Stimulated activated CD4-positive, alpha-beta T cell treated with anti-CD3 and anti-CD28 coated beads, Interleukin-12 subunit alpha, Interleukin-12 subunit beta, amount 100 ng/mL, for 24 hours (primary cell): ENCODE data around the gene LSAMP.

ENCODE experiments used
- DNase-seq, 2 experiments: peaks; one replicate each; pipeline ENCODE4 v3.0.0-alpha.2; 2020; ENCODE audit warnings: low read depth in 2 of 2

Gene LSAMP

DNA sequence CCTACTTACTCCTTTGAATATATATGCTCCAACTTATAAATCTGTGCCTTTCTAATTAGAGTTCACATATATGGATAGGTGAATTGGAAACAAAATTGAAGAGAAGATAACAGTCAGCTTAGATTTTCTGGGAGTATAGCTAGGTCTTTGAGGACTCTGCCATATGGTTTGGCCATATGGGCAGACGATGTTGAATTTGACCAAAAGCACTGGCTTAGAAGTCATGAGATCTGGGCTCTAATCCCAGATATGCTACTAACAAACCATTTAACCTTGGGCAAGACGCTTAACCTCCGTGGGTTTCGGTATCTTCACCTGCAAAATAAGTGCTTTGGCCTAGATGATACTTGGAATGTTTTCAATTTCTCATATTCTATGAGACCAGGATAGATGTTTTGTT, 154.1 kb downstream of the LSAMP start:
- DNase-seq, result no peak

DNA sequence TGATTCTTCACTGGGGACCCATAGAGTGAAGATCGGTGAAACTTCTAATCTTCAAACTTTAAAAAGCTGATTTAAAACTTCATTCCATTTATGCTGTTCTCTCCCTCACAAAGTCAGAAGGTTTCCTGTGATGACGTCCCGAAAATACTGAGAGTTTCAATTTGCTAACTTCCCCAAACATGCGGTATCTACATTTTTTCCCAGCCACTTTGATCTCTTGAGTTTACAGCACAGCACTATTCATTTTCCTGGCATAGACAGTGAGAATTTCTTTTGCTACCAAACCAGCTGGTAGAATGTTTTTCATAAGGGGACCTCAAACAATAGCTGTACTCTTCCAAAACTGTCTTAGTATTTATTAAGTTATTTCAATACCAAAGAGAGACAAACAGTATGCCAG, 156.8 kb downstream of the LSAMP start:
- no peak for DNase-seq

DNA sequence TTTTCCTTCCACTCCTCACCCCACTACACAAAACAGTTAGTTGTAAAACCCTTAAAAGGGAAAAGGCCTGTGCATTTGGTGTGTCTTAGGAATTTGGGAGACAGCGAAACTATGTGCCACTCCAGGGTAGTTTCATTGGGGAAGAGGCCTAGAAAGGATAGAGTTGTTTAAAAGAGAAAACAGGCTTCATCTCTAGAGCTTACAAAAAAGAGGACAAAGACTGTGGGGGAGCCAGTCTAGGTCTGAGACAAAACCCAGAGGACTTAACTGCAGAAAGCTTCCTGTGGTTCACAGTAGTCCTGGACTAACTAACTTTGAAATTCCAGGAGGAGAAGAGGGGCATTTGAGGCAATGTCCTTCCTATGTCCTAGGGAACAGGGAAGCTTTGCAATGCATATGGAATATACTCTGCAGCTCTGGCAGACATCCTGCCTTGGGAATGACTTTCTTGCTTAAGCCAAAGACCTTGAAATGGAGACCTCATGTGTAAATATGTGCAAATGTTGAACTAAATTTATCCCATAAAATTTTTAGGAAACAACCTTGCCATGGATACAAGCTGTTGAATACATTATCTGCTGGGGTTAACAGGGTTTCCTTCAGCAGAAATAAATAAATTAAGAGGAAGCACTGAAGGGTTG, 159.4 kb downstream of the LSAMP start:
- no peak for DNase-seq

DNA sequence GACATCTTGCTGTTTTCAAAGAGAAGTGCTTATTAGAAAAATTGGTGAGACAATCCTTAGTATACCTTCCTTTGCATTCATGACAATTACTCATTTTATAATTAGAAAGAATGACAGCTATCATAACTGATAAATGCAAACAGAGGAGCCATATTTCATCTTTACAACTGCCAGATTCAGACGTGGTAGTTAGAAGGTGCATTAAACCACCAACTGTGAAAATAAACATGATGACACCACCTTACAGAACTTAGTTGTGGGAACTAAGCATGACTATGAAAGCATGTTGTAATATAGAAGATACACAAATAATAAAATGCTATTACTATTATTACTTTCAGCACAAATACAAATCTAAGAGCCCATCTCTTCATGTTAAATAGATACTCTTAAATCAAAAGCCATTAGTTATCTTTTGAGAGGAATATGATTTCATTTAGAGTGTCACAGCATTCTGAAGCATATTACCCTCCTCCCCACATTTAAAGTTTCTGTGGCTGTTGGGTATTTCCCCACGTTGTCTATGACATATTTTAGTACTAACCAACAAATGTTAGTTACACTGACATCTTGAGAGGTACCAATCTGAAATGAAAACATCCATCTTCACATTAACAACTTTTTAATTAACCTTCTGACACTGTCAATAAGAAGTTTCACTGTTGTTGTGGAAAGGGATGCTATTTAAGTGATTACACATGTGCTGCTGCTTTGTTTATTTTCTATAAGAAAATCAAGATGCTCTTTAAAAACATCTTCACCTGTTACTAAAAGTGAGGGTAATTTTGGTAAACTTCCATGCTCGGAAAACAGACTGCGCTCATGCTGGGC, 163.8 kb downstream of the LSAMP start:
- DNase-seq, result no peak

DNA sequence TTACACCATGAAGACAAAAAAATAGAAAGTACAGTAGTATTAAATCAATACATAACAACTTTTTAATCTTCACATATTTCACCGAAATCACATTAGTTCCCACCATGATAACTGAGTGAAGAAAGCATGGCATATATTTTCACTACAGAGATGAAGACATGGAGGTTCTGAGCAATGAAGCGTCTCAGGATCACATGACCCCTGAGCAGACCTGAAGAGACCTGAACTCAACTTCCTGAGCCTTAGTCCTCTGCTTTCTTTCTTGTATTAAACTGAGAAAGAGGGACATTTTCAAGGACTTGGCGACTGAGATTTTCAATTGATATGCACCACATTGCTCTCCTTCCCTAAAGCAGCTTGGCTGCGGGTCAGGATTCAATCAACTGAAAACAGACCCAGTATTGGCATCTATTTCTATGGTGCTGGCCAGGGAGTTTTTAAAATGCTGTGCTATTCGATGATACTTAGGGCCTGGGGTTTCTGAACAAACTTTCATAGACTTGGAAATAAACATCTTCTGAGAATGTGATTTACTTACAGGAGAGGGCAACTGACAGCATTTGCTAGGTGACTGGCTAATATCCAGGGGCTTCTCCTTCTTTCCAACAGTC, 165.1 kb downstream of the LSAMP start:
- no peak for DNase-seq

DNA sequence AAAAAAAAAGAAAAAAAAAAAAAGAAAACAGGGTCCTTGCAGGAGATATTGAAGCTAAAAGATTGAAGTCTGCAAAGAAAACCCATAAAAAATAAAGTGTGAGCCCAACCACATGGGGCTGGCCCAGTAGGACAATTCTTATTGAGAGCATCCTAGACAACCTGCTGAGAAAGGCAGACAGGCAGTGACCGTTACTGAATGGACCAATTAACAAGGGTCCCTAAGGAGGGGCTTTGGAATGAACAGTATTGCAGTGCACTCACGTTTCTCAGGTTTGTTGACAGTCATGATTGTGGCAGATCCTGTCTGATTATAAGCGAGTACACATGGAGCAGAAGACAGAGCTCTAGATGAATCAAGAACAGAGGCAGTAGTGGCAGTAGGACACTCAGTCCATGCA, 168.6 kb downstream of the LSAMP start:
- no peak for DNase-seq

DNA sequence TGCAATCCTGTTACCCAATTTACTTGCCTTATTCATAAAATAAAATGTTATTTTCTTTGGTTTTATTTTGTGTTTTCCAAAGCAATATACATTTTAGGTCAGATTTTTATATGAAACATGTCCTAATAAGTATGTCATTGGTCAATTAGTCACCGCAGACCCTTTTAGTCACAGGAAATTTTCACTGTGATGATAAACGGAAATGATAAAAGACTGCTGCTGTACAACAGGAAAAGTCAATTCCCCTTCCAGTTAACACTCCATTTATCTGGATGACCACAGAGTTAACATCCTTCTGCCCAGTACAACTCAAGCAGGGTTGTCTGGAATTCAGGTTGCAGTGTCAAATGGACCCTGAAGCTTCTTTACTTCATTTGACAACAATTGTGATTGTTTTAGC, 175.2 kb downstream of the LSAMP start:
- DNase-seq, result no peak

DNA sequence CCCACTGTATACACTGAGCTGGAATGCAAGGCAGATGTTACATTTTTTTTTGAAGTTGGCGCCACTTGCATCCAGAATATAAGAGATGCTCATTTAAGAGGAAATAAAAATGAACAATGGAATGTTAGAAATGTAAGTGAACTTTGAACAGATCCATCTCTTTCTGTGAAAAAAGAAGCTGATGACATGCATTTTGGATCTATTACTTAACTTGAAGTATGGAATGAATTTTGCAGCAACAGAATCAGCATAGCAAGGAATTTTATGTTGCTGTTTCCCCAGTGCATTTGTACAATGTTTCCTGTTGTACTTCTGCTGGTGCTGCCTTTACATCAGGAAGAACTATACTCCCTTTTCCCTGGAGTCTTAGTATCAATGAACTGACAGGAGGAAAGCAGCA, 178.2 kb downstream of the LSAMP start:
- DNase-seq, result no peak

DNA sequence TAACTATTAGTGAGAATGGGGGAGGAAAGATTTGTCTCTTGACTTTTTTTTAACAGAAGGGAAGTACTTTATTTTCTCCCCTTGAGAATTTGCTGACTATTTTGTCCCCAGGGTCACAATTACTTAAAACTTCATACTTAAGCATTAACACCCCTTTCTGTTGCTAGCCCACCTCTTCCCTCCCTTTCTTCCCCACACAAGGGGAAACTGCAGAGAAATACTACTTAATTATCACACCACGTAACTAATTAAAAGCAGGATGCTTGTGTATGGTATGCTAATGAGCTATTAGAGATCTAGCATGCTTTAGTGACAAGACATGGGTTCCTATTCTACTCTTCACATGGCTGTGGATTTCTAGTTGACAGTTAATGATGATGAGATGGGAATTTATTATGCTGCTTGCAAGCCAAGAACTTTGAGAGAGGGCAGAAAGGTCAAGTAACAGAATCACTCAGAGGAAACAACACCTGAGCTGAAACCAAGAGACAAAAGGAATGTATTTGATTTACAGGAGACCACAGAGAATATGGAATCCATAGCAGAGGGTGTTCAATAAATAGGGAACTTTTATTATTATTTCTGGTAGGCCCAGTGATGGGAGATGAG, 179.2 kb downstream of the LSAMP start:
- DNase-seq, result no peak

DNA sequence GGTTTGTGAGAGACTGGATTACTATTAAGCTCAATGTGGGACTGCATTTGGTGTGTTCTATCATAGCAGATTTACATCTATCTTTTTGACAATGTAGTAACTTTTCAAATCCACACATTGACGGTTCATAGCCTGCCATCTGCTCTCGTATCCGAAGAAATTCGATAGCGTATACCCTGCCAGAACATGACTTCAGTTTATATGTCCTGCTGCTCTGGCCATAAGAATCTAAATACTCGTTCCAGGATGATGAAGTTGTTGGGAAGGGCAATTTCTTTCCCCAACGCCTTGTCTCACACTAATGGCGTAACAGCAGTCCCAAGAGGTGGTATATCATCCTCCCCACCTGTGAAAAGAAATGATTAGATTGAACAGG, 180.0 kb downstream of the LSAMP start:
- DNase-seq, result no peak

DNA sequence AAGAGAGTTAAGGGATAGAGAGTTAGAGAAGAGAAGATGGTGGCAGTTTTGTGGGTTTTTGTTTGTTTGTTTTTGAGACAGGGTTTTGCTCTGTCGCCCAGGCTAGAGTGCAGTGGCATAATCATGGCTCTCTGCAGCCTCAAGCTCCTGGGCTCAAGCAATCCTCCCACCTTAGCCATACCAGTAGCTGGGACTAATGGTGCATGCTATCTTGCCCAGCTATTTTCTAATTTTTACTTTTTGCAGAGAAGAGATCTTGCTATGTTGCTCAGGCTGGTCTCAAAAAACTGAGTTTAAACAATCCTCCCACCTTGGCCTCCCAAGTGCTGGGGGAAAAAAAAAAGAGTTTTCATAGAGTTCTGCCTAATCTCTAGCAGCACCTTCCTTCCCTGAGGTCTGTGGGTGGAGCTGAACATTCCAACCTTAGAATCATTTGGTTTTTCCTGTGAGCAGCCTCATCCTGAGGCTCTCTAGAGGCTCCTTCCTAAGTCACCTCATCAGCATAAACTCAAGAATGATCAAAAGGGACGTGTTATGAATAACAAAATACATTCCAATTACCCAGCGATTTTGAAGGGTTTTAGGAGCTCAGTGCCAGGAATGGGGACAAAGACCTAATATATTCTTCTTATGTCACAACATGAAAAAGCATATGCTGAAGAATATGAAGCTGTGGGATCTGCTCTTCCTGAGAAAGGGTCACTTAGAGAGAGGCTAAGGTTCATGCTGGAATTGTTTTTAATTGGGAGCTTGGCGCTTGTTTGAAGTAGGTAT, 180.6 kb downstream of the LSAMP start:
- DNase-seq, result no peak

DNA sequence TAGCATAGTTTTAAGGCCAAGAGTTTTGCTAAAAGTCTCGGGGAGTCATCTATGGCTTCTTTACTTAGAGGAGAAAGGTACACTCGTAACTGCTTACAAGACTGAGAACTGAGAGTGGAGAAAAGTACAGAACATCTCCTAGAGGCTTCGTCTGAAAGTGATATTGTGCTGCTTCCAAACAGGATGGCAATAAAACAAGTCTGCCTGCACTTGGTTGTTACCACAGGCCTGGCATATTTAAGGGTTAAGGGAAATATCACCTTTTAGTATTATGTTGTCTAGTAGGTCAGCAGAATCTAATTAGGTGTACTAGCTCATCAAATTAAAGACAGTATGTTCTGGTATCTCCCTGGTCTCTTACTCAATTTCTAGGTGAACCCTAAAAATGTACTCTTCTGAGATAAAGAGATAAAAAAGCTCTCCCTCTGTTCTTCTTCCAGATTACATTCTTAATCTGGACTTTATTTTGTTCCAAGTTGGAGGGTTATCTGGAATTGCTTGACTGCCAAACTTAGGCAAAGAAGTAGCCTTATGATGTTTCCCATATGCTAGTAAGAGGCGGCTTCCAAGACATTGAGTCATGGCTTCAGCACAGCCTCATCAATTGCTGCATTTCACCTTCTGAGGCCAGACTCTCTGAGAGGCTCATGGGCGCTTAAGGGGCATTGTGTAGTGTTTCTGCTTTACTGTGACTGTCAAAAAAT, 181.3 kb downstream of the LSAMP start:
- DNase-seq, result no peak

DNA sequence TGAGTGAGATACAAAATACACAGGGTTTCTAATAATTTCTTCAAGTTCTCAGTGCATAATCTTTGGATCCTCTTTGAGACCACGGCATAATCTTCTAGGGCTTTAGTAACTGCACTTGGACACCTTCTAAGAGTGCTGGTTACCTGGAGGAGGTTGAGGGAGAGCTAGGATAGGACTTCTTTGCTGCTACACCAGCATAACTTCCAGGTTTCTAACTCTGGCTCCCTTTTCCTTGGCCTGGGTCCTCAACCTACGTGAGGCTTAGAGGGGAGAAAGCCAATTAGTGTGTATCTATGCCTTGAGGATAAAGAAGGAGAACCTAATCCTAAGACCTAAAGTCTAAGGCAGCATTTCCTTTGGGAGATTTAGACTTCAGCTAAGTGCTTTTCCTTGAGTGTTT, 184.8 kb downstream of the LSAMP start:
- DNase-seq, result no peak

DNA sequence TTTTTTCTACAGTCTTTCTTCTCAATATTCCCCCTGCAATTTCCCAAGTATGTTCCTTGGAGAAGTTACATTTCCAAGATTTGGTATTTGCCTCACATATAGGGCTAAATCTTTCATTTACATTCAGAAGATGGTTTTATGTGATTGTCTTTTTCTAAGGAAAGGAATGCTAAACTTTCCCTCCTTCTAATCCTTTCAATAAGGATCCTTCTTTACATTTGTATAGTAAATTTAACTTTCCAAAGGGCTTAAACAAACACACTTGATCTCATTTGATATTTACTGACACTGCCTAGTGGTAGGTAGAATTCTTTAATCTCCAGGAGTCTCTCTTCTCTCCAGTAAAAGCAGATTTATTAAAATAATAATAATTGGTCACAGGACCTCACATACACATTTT, 185.3 kb downstream of the LSAMP start:
- no peak for DNase-seq

DNA sequence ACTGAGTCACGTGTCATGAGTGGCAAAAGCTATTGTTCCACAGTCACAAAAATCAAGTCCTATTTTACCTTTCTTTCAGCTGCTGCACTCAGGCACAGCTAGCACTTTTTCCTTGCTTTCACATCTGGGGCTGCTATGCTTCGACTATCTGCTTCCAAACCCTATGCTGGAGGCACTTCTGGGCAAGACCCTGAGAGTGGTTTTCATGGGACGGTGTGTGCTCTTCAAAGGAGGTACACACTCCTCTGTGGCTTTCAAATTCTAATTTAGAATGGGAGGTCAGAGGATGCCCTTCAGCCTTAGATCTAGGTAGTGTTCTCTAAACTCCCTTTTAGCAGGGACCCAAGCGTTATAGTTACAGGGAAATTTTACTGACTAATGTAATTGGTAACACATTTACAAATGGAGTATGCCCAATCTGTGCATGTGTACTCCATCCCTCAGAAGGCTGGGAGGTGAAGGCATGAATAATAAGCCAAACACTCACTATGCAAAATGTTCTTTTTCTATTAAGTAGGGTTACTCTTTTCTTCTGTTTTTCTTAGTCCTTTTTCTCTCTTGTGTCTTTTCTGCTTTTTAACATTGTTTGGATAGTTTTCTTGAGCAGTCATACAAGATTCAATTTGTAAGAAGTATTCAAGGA, 188.3 kb downstream of the LSAMP start:
- DNase-seq, result no peak

DNA sequence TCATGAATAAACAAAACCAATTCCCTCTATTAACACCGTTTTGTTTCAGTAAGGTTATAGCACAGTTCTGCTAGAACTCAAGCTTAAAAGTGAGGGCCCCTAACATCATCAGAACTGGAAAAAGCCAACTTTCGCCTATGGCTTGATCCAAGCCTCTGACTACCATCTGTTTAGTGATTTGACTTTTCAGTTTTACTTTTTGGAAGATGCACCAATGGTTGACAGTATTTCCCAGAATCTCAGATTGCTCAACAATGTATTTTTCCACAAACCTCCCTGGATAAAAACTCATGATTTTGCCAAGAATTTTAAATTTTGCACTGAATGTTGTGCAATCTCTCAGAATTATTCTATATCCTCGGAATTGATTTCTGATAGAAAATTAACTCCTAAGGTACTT, 190.7 kb downstream of the LSAMP start:
- no peak for DNase-seq

DNA sequence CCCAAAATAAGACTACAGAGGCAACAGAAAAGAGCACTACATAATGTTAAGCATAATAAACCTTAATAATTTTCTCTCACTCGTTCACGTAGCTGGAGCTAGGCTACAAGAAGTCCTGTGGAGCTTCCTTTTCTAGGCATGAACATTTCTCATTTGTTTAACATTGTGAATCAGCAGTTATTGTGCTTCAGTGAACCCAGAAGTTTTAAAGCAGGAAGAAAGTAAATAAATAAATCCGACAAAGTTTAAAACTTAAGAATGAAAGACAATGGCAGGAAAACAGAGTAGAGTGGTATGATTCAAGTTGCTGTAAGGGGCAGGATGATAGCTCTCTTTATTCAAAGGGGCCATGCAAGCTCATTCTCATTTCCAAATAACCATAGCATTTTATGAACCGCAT, 191.8 kb downstream of the LSAMP start:
- no peak for DNase-seq

DNA sequence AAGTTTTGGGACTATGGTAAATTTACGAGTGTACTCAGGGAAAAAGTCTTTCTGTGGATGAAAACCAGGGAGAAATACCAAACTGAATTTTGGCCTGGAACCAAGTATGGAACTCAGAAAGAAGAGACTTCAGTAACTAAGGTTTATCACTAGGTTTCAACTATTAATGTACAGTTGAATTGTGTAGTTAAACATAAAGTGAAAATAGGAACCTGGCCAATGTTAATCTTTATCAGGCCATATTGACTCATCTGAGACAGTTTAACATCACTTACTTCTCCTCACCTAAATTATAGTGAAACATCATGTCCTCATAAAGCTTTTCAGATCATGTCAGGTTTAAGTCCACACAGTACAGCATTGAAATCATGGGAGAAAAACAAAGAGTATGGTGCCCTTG, 197.7 kb downstream of the LSAMP start:
- DNase-seq, result no peak

DNA sequence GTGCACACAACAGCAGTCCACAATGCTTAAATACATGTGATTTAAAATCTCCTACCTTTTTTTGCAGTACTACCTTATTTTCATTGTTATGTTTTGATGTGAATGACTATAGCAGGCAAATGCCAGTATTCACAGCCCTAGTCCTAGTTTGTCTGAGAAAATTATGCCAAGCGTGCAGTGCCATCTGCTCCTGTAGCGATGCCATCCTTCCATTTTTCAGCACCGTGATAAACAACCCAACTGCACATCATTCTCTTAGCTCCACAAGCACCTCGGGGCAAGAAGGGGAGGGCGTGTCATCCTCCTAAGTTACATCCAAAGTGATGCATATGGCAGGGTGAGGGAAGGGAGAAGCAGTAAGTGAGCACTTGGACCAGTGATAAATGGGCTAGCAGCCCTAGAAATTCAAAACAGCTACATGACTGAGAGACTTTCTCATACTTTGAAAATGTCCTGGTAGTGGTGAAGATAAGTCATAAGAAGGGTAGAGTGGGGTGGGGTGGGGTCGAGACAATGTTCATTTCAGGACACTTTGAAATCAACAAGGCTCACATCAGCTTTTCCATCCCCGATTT, 198.8 kb downstream of the LSAMP start:
- no peak for DNase-seq

DNA sequence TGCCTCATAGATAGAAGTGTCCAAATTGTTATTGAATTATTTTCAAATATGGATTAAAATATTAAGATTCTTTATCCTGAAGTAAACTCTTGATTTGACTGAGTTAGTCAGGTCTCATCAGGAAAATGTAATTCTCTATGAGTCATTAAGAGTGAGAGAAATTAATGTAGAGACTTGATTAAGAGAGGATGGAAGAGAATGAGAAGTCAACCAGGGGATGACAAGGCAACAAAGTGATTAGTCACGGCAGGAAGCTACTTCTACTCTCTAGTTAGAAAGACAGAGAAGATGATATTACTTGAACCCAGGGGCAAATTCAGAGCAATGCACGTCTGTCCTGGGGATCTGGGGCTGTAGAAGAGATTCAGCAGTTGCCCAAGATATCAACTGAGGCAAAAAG, 202.5 kb downstream of the LSAMP start:
- DNase-seq, result no peak

DNA sequence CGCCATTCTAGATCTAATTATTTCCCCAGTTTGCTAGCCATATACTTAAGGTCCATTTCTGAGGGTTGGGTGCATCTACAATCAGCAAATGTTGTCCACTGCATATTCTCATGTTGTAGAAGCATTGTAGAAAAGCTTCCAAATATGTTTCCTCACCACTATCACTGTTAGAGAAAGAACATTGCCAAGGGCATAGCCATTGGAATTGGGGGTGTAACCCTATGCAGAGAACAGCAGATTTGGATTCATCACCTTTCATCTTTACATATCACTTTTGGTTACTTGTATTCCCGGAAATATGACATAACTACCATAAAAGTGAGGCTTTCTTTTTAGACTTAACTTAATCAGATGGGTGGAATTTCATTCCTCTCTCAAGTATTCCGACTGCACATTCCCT, 203.6 kb downstream of the LSAMP start:
- DNase-seq, result no peak
